ENCODE measurements around the gene TIMD4. TPM values are rescaled to one million over a fixed set of nuclear protein-coding genes. Genes with fewer than 3 reads are reported as not detected.
"Not testable (repeated sequence)": the region's sequence is repeated elsewhere in the genome, so short reads cannot be mapped to it uniquely, and the experiment has no call there.

TIMD4 gene
- total and polyA plus RNA-seq, 12 donors: 0.07 to 2.3 (median 0.18) TPM; not detected in 7

DNA sequence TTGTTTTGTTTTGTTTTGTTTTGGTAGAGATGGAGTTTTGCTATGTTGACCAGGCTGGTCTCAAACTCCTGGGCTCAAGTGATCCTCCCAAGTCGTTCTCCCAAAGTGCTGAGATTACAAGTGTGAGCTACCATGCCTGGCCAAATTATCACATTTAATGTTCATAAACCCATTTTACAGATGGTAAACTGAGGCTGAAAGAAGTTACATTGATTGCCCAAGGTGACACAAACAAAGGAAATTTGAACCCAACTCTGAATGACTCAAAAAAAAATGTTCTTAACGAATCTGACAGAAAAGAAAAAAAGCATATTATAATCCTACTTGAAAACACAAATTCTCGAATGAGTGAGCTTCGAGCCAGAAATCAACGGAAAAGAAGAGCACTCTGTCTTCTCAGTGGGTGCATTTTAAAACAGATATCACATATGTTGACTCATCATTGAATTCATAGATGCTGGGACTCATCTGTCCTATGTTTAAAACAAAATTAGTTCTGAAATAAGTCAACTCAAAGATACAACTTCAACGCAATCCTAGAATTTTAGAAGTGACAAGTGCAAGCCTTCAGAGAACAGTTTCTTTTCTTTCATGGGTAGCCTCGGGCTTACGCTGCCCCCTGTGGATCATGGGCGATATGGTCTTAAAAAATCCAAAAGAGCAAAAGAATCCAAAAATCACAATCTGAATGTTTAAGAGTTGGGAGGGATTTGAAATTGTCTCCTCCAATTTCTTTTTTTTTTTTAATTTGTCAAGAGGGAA lies 28.4 kb downstream of the TIMD4 start:
- no peak overlapping the region for H3K4me3 ChIP-seq
- DNase-seq (peak in 1 of 2 donors; percentile 4), ATAC-seq (no peak)
- H3K4me1 ChIP-seq: no peaks in the 10 kb centered on the region
- no peak overlapping the region for H3K27ac ChIP-seq
- intact Hi-C loops (cut with DNase I): loop anchor here in 2 of 10 donors (5.0 to 10.0 kb wide), 2 partner anchors 982 to 1800 kb away; no protein-coding TSS in a partner anchor
- no peaks in the 10 kb centered on the region for H3K27me3 ChIP-seq
- peak; percentile 18 to 64 (median 51) for TF ChIP-seq CTCF (IDR thresholded peaks at IDR 0.05)
- no peaks in the 10 kb centered on the region for H3K36me3 ChIP-seq
- WGBS, 2 donors: 60 to 63% methylated on average over 9 of the region's 9 CpGs
- H3K9me3 ChIP-seq: peaks cover 0 to 7% (median 0%) of the 10 kb centered on the region in 11 donors

DNA sequence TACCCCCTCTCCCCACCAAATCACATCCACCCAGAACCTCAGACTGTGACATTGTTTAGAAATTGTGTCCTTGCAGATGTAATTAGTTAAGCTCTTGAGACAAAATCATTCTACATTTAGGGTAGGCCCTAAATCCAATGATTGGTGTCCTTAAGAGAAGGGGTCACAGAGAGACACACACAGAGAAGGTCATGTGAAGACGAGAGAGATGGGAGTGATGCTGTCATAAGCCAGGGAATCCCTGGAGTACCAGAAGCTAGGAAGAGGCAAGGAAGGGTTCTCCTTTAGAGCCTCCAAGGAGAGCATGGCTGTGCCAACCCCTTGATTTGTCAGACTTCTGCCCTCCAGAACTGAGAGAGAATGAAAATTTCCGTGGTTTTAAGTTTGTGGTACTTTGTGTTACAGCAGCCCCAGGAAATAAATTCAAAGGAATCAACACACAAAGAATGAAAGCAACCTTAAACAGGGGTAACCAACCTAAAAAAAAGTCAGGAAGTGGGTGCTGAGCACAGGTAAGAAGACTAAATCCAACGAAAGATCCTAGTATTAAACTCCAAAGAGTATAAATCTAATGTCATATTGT lies 33.6 kb downstream of the TIMD4 start:
- H3K27ac ChIP-seq: no peak overlapping the region
- no peak for ATAC-seq
- 68 to 76% methylated on average over 3 of the region's 3 CpGs for WGBS, 2 donors
- H3K9me3 ChIP-seq: peaks cover 0 to 7% (median 0%) of the 10 kb centered on the region in 11 donors
- no peaks in the 10 kb centered on the region for H3K36me3 ChIP-seq
- no peaks in the 10 kb centered on the region for H3K4me1 ChIP-seq
- no peak for DNase-seq
- intact Hi-C loops (cut with DNase I): no loop called here
- H3K27me3 ChIP-seq: no peaks in the 10 kb centered on the region
- TF ChIP-seq CTCF (IDR thresholded peaks at IDR 0.05): no peak
- H3K4me3 ChIP-seq: no peak overlapping the region

- DNase-seq (no peak), ATAC-seq (no peak)
- 88 to 89% methylated on average over 1 of the region's 1 CpG for WGBS, 2 donors
- no peaks in the 10 kb centered on the region for H3K36me3 ChIP-seq
- TF ChIP-seq CTCF (IDR thresholded peaks at IDR 0.05): no peak
- peaks cover 0 to 7% (median 0%) of the 10 kb centered on the region in 11 donors for H3K9me3 ChIP-seq
- intact Hi-C loops (cut with DNase I): no loop called here
- H3K27me3 ChIP-seq: no peaks in the 10 kb centered on the region
- no peak overlapping the region for H3K27ac ChIP-seq
- H3K4me1 ChIP-seq: no peaks in the 10 kb centered on the region
- H3K4me3 ChIP-seq: no peak overlapping the region
These were observed 35.5 kb downstream of the TIMD4 start for GRCh38 chr5:156927545-156927944.

- DNase-seq; H3K4me3 ChIP-seq; ATAC-seq; H3K27ac ChIP-seq; intact Hi-C loops (cut with DNase I); H3K36me3 ChIP-seq; H3K27me3 ChIP-seq; H3K9me3 ChIP-seq; H3K4me1 ChIP-seq: not testable (repeated sequence)
- WGBS, 2 donors: 79 to 84% methylated on average over 4 of the region's 4 CpGs
These were observed 37.3 kb downstream of the TIMD4 start for GRCh38 chr5:156925767-156926166.

Measured in heart right ventricle (tissue), 16 donors.